ENCODE results near the gene HLA-DRA. TPM values are rescaled to one million over a fixed set of nuclear protein-coding genes. Genes with fewer than 3 reads are reported as not detected.
A peak's percentile ranks its signal among the peaks of the same experiment; 100 is the strongest.

Gene HLA-DRA
- total and polyA plus RNA-seq, 2 donors (not counting 1 experiment from before 2014, with no cell fraction given) = 2,881 to 4,498 TPM

DNA sequence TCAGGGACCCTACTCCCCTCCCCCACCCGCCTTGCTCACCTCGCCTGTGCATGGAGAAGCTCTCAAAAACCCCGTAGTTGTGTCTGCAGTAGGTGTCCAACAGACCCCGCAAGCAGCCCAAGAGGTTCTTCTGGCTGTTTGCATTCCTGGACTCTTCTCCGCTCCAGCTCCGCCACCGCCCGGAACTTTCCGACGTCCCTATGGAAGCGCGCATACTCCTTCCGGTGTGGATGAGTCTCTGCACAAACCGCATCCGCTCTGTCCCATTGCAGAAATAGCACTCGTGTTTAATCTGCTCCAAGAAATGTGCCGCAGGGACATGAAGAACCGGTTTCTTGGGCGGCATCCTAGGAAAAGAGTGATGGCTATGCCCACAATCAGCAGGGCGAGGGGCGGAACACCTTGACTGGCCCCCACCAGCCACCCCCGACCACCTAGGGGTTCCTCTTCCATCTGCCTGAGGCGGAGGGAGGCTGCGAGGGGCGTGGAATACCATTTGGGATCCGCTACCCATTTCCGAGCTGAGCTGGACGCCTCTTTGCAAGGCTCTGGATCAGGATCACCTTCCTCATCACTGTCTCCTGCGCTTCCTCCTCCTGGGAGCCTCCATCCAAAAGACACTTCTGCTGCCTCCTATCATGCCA is 20.2 kb downstream of the HLA-DRA start:
- Histone ChIP-seq H3K27ac (ENCODE audit: low read length in 2 of 2) (no peak overlapping the region), H3K4me3 (ENCODE audit: control extremely low read depth in 1 of 5, extremely low read depth in 1 of 5, insufficient read depth in 1 of 5, low read depth in 2 of 5, low read length in 4 of 5) (peak overlapping the region in 4 of 5 experiments; percentile 29 to 61 (median 45)), H3K9me3 (ENCODE audit: control extremely low read depth in 1 of 3, control insufficient read depth in 2 of 3, insufficient read depth in 1 of 3, low read length in 2 of 3) (peaks cover 0 to 8% (median 0%) of the 10 kb centered on the region in 3 donors), H3K9ac (ENCODE audit: low read length) (peak overlapping the region; percentile 62), H4K20me1 (ENCODE audit: control insufficient read depth, insufficient read depth, low read length, poor library complexity, severe bottlenecking) (no peaks in the 10 kb centered on the region), H3K4me1 (ENCODE audit: control insufficient read depth in 2 of 2, insufficient read depth in 2 of 2, low read length in 2 of 2) (peaks cover 0 to 10% of the 10 kb centered on the region in 2 donors), H3K27me3 (replicated peaks in 1 of 4; ENCODE audit: control extremely low read depth in 1 of 4, control insufficient read depth in 3 of 4, insufficient read depth in 4 of 4, low read length in 3 of 4) (no peaks in the 10 kb centered on the region), H3K79me2 (ENCODE audit: control insufficient read depth, insufficient read depth, low read length) (no peaks in the 10 kb centered on the region), H3K4me2 (replicated peaks; ENCODE audit: low read depth, low read length, poor library complexity, severe bottlenecking) (peak overlapping the region; percentile 64), H2AFZ (ENCODE audit: insufficient read depth, low read depth, low read length, poor library complexity, severe bottlenecking) (peak overlapping the region; percentile 53), H3K36me3 (replicated peaks in 1 of 2; ENCODE audit: control extremely low read depth in 1 of 2, control insufficient read depth in 1 of 2, extremely low read depth in 1 of 2, insufficient read depth in 2 of 2, low read length in 1 of 2) (no peaks in the 10 kb centered on the region)
- 41% methylated on average over 29 of the region's 29 CpGs for WGBS (ENCODE audit: insufficient coverage)
- DNase-seq (no peak), ATAC-seq (ENCODE audit: low read depth) (no peak)
- CTCF ChIA-PET = interaction anchor here (0.6 to 2.3 kb wide), 7 partner anchors 10 to 241 kb away, joined by 3 to 14 read pairs (median 6); no protein-coding TSS in a partner anchor
- intact Hi-C loops (cut with micrococcal nuclease) = no loop called here
- H3K9me3 Mint-ChIP-seq (ENCODE audit: insufficient read depth) = peaks cover 3% of the 10 kb centered on the region
- no peaks in the 10 kb centered on the region for H3K27me3 Mint-ChIP-seq
- peak overlapping the region; percentile 81 for H3K4me3 Mint-ChIP-seq
- TF ChIP-seq EZH2 (IDR thresholded peaks at IDR 0.05; ENCODE audit: borderline replicate concordance, insufficient read depth, low read depth, low read length, poor library complexity, severe bottlenecking) (no peak), CTCF (IDR thresholded peaks at IDR 0.05) (no peak)
- H3K4me1 Mint-ChIP-seq = peaks cover 20% of the 10 kb centered on the region
- POLR2A ChIA-PET = interaction anchor here (1.0 to 1.9 kb wide), 3 partner anchors 13 to 200 kb away, joined by 3 to 5 read pairs (median 5); partner anchors contain the start of gene HLA-DRA
- peak overlapping the region; percentile 64 for H3K27ac Mint-ChIP-seq

GRCh38 chr6:32460528-32460927 is 20.8 kb downstream of the HLA-DRA start:
- TF ChIP-seq CTCF (IDR thresholded peaks at IDR 0.05) = no peak
- no peak for TF ChIP-seq EZH2 (IDR thresholded peaks at IDR 0.05; ENCODE audit: borderline replicate concordance, insufficient read depth, low read depth, low read length, poor library complexity, severe bottlenecking)
- Mint-ChIP-seq H3K4me1 (peaks cover 20% of the 10 kb centered on the region), H3K9me3 (ENCODE audit: insufficient read depth) (peaks cover 3% of the 10 kb centered on the region), H3K27ac (peak overlapping the region; percentile 64), H3K27me3 (no peaks in the 10 kb centered on the region), H3K4me3 (peak overlapping the region; percentile 81)
- Histone ChIP-seq H3K27ac (ENCODE audit: low read length in 2 of 2) (no peak overlapping the region), H2AFZ (ENCODE audit: insufficient read depth, low read depth, low read length, poor library complexity, severe bottlenecking) (peak overlapping the region; percentile 26), H3K27me3 (replicated peaks in 1 of 4; ENCODE audit: control extremely low read depth in 1 of 4, control insufficient read depth in 3 of 4, insufficient read depth in 4 of 4, low read length in 3 of 4) (no peaks in the 10 kb centered on the region), H3K9ac (ENCODE audit: low read length) (peak overlapping the region; percentile 62), H3K79me2 (ENCODE audit: control insufficient read depth, insufficient read depth, low read length) (no peaks in the 10 kb centered on the region), H3K9me3 (ENCODE audit: control extremely low read depth in 1 of 3, control insufficient read depth in 2 of 3, insufficient read depth in 1 of 3, low read length in 2 of 3) (peaks cover 0 to 9% (median 0%) of the 10 kb centered on the region in 3 donors), H3K36me3 (replicated peaks in 1 of 2; ENCODE audit: control extremely low read depth in 1 of 2, control insufficient read depth in 1 of 2, extremely low read depth in 1 of 2, insufficient read depth in 2 of 2, low read length in 1 of 2) (no peaks in the 10 kb centered on the region), H3K4me1 (ENCODE audit: control insufficient read depth in 2 of 2, insufficient read depth in 2 of 2, low read length in 2 of 2) (peaks cover 0 to 10% of the 10 kb centered on the region in 2 donors), H3K4me3 (ENCODE audit: control extremely low read depth in 1 of 5, extremely low read depth in 1 of 5, insufficient read depth in 1 of 5, low read depth in 2 of 5, low read length in 4 of 5) (peak overlapping the region in 4 of 5 experiments; percentile 29 to 61 (median 45)), H3K4me2 (replicated peaks; ENCODE audit: low read depth, low read length, poor library complexity, severe bottlenecking) (peak overlapping the region; percentile 64), H4K20me1 (ENCODE audit: control insufficient read depth, insufficient read depth, low read length, poor library complexity, severe bottlenecking) (no peaks in the 10 kb centered on the region)
- ATAC-seq (ENCODE audit: low read depth) (no peak), DNase-seq (peak; percentile 45)
- POLR2A ChIA-PET = interaction anchor here (1.0 to 1.9 kb wide), 3 partner anchors 14 to 199 kb away, joined by 3 to 5 read pairs (median 5); partner anchors contain the start of gene HLA-DRA
- intact Hi-C loops (cut with micrococcal nuclease) = no loop called here
- CTCF ChIA-PET = interaction anchor here (0.5 to 2.3 kb wide), 8 partner anchors 10 to 362 kb away, joined by 3 to 14 read pairs (median 5); no protein-coding TSS in a partner anchor
- whole genome bisulfite sequencing (ENCODE audit: insufficient coverage) = no CpG with 5 or more reads among the region's 4 CpGs
